Suppressor macrophage treated with lipopolysaccharide for 4 hours (primary cell): Measurements from ENCODE around the gene BUB1.
"Not testable (repeated sequence)": the region's sequence is repeated elsewhere in the genome, so short reads cannot be mapped to it uniquely, and the experiment has no call there.

Experiments used
- DNase-seq: peaks from one replicate; pipeline ENCODE4 v3.0.0-alpha.2; 2020

Gene BUB1

GRCh38 chr2:110591973-110592372 is 85.9 kb downstream of the BUB1 start:
- not testable (repeated sequence) for DNase-seq

- not testable (repeated sequence) for DNase-seq
Observed at GRCh38 chr2:110589677-110590330, 88.1 kb downstream of the BUB1 start.

- DNase-seq = not testable (repeated sequence)
Observed at GRCh38 chr2:110588520-110588919, 89.3 kb downstream of the BUB1 start.
